NCI-H1105 (cell line): ENCODE data around the gene WARS2.

Experiments
- DNase-seq: peaks from one replicate; lab custom pipeline; 2025; lab: John Stamatoyannopoulos, UW

Gene WARS2

GRCh38 chr1:118984086-118984721 lies 156.2 kb downstream of the WARS2 start:
- no peak for DNase-seq

GRCh38 chr1:118983558-118984041 lies 156.9 kb downstream of the WARS2 start:
- no peak for DNase-seq

- no peak for DNase-seq
These were observed 157.5 kb downstream of the WARS2 start for GRCh38 chr1:118982821-118983557.

GRCh38 chr1:118982266-118982665 lies 158.2 kb downstream of the WARS2 start:
- no peak for DNase-seq

GRCh38 chr1:118981436-118981835 lies 159.0 kb downstream of the WARS2 start:
- no peak for DNase-seq
